GM19452 (cell line): ENCODE results near the gene CHMP5.
"Not testable (repeated sequence)": the region's sequence is repeated elsewhere in the genome, so short reads cannot be mapped to it uniquely, and the experiment has no call there.

ENCODE experiments used
- ATAC-seq: cut with Tn5 transposase; IDR thresholded peaks from one replicate; pipeline ENCODE4 v1.9.1; 2021; ENCODE audit not compliant: unreplicated experiment

Gene CHMP5

DNA sequence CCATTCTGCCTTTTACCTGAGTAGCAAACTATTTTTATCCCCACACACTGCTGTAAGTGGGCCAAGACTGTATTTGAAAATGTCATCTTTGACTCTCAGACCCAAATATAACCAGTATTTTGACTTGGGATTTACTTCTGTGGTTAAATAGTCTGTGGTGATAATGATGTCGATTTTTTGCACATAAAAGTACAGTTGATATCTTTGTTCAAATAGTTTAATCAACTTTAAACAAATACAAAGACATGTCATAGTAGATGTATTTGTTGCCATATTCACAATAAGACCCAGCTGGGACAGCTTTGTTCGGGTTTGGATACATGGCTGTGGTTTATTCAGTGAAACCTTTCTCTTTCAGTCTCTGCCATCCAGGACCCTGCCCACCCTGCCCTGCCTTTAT, 45.9 kb downstream of the CHMP5 start:
- ATAC-seq: no peak

DNA sequence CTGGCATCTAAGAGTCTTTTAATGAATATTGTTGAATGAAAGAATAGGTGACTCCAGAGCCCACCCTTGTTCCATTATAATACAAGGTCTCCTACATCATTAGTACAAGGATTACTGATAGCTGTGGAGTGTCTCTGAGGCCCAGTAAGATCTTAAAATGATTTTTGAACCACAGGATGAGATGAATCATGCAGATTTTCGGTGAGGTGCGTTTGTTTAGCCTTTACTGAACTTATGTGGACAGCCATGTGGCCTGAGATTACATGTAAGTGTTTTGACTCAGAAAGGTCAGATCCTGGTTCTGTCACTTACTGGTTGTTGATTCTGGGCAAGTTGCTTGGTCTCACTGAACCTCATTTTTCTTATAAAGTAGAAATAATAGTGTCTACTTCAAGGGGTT, 47.1 kb downstream of the CHMP5 start:
- ATAC-seq: no peak

DNA sequence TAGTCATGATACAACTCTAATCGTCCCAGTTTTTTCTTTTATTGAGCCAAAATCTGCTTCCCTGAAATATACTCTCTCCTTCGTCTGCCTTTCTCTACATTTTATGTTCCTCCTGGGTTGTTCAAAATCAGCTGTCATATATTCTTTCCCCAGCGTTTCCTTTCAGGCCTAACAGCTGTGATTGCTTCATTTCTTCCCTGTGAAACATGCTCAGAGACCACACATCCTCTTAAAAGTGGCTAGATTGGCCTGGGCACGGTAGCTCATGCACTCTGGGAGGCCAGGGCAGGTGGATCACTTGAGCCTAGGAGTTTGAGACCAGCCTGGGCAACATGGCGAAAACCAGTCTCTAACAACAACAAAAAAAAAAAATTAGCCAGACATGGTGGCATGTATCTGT, 50.5 kb downstream of the CHMP5 start:
- no peak for ATAC-seq

DNA sequence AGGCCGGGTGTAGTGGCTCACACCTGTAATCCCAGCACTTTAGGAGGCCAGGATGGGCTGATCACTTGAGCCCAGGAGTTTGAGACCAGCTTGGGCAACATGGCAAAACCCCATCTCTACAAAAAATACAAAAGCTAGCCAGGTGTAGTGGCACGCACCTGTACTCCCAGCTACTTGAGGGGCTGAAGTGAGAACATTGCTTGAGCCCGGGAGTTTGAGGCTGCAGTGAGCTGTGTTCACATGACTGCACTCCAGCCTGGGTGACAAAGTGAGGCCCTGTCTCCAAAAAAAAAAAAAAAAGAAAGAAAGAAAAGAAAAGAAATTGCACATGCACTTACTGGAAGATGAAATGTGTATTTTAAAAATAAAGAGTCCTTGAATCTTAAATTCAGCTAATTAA, 52.3 kb downstream of the CHMP5 start:
- ATAC-seq: not testable (repeated sequence)

DNA sequence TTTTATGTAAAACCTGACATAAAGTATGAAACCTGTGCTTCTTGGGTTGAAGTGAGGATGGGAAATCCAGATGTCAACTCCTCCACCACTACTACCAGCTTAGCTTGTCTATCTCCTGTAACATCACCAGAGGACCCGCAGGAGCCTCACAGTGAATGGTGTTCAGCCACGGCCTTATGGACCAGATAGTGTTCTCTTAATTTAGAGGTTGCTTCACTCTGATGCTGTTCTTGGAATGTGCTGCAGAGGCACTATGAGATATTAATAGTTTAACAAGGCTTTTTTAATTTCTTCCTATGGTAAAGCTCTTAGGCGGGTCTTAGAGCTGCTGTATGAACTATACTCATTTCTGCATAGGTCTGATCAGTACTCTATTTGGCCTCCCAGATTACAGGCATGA, 53.4 kb downstream of the CHMP5 start:
- no peak for ATAC-seq

DNA sequence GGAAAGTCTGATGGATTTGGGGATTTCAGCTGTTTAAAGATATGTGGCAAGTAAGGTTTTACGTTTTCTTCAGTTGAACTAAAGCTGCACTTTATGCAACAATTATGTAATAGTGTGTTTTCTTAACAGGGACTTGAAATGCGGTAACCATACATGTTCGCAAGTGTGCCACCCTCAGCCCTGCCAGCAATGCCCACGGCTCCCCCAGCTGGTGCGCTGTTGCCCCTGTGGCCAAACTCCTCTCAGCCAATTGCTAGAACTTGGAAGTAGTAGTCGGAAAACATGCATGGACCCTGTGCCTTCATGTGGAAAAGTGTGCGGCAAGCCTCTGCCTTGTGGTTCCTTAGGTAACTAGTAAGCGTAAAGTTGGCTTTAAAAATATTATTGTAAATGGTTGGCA, 53.9 kb downstream of the CHMP5 start:
- no peak for ATAC-seq

DNA sequence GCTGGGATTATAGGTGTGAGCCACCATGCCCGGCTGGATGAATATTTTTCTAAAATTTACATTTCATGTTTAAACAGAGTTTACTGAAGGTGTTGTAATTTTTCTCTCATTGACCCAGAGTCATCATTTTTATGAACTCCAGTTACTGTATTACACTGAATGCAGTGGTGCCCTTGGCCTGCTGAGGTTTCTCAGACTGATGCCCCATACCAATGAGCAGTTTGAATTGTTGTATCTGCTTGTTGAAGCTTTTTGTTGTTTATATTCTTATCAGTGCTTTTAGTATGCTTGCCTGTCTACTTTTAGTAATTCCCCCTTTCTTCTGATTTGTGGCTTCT, 55.4 kb downstream of the CHMP5 start:
- ATAC-seq: no peak

DNA sequence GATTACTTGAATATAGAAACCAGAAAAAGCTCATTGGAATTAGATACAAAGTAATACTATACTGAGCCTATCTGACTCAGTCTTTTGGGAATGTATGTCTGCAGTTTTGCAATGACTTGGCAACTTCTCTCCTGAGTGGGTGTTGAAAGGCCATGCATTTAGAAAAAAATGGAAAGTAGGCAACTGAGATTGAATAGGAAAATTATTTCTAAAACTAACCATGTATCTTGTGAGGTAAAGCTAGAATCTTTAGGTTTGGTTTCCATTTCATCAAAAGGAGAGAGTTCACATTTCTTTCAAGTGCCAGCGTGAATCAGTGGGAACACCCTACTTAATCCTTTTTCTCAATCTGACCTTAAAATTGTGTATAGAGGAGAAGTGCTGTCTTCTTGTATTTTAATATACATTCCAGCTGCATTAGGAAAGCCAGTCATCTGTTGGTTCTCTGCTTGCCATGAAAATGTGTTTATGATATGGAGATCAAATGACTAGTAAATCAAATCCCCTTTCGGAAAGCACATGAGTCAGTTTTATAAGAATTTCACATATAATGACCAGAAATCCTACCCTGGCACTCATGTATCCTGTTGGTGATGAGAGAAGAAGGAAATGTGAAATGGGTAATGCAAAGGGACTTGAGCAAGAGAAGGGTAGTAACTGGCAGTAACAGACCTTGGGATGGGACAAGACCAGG, 55.9 kb downstream of the CHMP5 start:
- ATAC-seq: no peak

DNA sequence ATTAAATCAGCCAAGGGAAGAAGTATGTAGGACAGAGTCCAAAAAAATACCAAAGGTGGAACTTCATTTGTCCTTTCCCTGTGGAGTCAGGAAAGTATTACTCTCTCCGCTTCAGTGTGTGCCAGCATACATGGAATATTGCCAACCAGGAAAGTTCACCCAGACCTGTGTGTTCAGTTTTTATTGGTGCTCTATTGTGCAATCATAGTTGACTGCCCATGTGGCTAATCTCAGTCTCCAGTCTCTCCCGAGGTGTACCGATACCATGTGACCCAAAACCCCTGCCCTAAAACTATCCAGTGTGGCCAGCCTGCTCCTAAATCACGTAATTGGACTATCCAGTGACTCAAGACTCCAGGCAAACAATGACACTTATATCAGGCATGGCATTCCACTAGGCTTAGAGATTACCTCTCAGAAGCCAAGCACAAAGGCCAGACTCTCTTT, 64.3 kb downstream of the CHMP5 start:
- no peak for ATAC-seq

DNA sequence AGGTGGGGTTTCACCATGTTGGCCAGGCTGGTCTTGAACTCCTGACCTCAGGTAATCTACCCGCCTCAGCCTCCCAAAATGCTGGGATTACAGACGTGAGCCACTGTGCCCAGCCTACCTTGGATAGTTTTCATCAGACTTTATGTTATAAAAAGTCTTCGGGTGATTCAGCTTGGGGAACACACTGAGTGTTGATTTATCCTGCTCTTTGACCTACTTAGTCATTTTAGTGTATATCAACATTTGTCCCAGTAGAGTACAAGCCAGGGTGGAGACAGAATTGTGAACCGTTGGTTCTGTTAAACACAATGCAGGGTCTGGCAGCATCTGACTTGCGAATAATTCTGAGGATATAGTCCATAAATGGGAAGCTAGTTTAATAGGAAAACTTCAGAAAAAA, 65.1 kb downstream of the CHMP5 start:
- no peak for ATAC-seq

DNA sequence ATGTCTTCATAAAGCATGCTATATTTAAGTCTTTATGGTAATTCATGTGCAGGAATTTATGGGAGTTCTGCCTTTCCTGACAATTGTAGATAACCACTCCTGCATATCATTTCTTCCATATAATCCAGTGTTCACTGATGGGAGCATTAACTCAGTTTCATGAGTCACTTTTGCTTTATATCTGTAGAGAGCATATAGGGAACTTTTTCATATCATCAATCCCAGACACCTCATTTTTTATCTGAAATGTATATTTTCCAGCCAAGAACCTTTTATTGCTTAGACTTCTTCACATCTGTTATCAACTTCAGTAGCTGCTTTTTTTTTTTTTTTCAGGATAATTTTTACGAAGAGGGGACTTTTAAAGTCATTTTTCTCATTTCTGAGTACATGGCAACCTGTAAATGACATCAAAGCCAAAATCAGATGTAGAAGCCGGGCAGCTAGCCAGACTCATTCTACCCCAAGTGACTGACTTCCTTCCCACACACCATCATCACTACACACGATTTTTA, 66.6 kb downstream of the CHMP5 start:
- ATAC-seq: no peak
